GM18502 (cell line): ENCODE data around the gene ACOXL.

ENCODE experiments used
- ATAC-seq: cut with Tn5 transposase; IDR thresholded peaks from one replicate; pipeline ENCODE4 v1.9.1; 2021; ENCODE audit warnings: mild to moderate bottlenecking; ENCODE audit not compliant: unreplicated experiment, poor library complexity

The ACOXL gene

GRCh38 chr2:110990440-110990839, 258.1 kb downstream of the ACOXL start:
- ATAC-seq: no peak

- no peak for ATAC-seq
Measured at GRCh38 chr2:110991911-110992310, 259.5 kb downstream of the ACOXL start.

GRCh38 chr2:110992886-110993285, 260.5 kb downstream of the ACOXL start:
- ATAC-seq: no peak

- no peak for ATAC-seq
Measured at GRCh38 chr2:110993557-110994231, 261.3 kb downstream of the ACOXL start.

GRCh38 chr2:110994250-110994961, 262.0 kb downstream of the ACOXL start:
- ATAC-seq: no peak

GRCh38 chr2:110995911-110996310, 263.5 kb downstream of the ACOXL start:
- no peak for ATAC-seq

GRCh38 chr2:110997331-110998045, 265.1 kb downstream of the ACOXL start:
- ATAC-seq: no peak

- ATAC-seq: no peak
Measured at GRCh38 chr2:110998311-110998710, 265.9 kb downstream of the ACOXL start.

- ATAC-seq: no peak
Measured at GRCh38 chr2:110999626-111000025, 267.3 kb downstream of the ACOXL start.

- ATAC-seq: no peak
Measured at GRCh38 chr2:111005307-111005706, 272.9 kb downstream of the ACOXL start.

GRCh38 chr2:111005821-111006220, 273.4 kb downstream of the ACOXL start:
- ATAC-seq: no peak

- ATAC-seq: no peak
Measured at GRCh38 chr2:111007757-111008688, 275.6 kb downstream of the ACOXL start.

- ATAC-seq: no peak
Measured at GRCh38 chr2:111011218-111011617, 278.8 kb downstream of the ACOXL start.

GRCh38 chr2:111015283-111015995, 283.1 kb downstream of the ACOXL start:
- ATAC-seq: no peak

GRCh38 chr2:111017034-111017622, 284.8 kb downstream of the ACOXL start:
- no peak for ATAC-seq

- ATAC-seq: no peak
Measured at GRCh38 chr2:111017909-111018308, 285.5 kb downstream of the ACOXL start.

GRCh38 chr2:111019381-111019780, 287.0 kb downstream of the ACOXL start:
- ATAC-seq: no peak

GRCh38 chr2:111022633-111023032, 290.3 kb downstream of the ACOXL start:
- no peak for ATAC-seq

- ATAC-seq: no peak
Measured at GRCh38 chr2:111024496-111024895, 292.1 kb downstream of the ACOXL start.
